CD4-positive, alpha-beta T cell (primary cell): ENCODE results near the gene ADGRG1. TPM values are rescaled to one million over a fixed set of nuclear protein-coding genes. Genes with fewer than 3 reads are reported as not detected.
A peak's percentile ranks its signal among the peaks of the same experiment; 100 is the strongest.

Experiments used
- ATAC-seq: fragments of 200-7000 bp; cut with Tn5 transposase; one replicate; pipeline ENCODE4 v1.10.0; 2022; ENCODE audit warnings: mild to moderate bottlenecking; ENCODE audit not compliant: poor library complexity
- CTCF ChIA-PET: fragments of 350-600 bp; sonication (Branson Sonifier 250); formaldehyde crosslinking; loops from one replicate; lab custom pipeline; 2021; ENCODE audit warnings: antibody characterized with exemption, inconsistent platforms; lab: Charles Lee
- POLR2A ChIA-PET: fragments of 350-600 bp; sonication (Branson Sonifier 250); formaldehyde crosslinking; loops from one replicate; lab custom pipeline; 2021; ENCODE audit warnings: antibody characterized with exemption, inconsistent platforms; lab: Charles Lee
- DNase-seq, 14 experiments: peaks; one replicate each; pipeline ENCODE4 v3.0.0-alpha.2; 2013 to 2020; ENCODE audit warnings: mixed read lengths in 2 of 14
- H3K27ac ChIP-seq, 2 donors: one replicate each; pipeline versions ENCODE4 v1.5.1 to v1.7.0; 2013; ENCODE audit warnings: low read length in 2 of 2, low read depth in 1 of 2, mild to moderate bottlenecking in 1 of 2
- H3K27me3 ChIP-seq, 2 experiments: 1 replicate in 1 of 2; 2 replicates in 1 of 2; pipeline versions ENCODE4 v1.6.1 to v1.7.0; 2013; ENCODE audit warnings: low read length in 2 of 2, control low read depth in 1 of 2, mild to moderate bottlenecking in 1 of 2, moderate library complexity in 1 of 2; ENCODE audit not compliant: insufficient read depth in 2 of 2, control insufficient read depth in 1 of 2
- H3K36me3 ChIP-seq: one replicate; pipeline ENCODE4 v1.6.1; 2013; ENCODE audit warnings: low read length, control low read depth; ENCODE audit not compliant: insufficient read depth
- H3K4me1 ChIP-seq: one replicate; pipeline ENCODE4 v1.6.1; 2013; ENCODE audit warnings: low read length, control low read depth; ENCODE audit not compliant: insufficient read depth
- H3K4me3 ChIP-seq: one replicate; pipeline ENCODE4 v1.5.1; 2013; ENCODE audit warnings: mild to moderate bottlenecking, low read length, moderate library complexity
- H3K9me3 ChIP-seq, 2 experiments: 1 replicate in 1 of 2; 2 replicates in 1 of 2; pipeline versions ENCODE4 v1.6.1 to v1.7.0; 2013; ENCODE audit warnings: low read length in 2 of 2, mild to moderate bottlenecking in 2 of 2, control low read depth in 1 of 2, moderate library complexity in 1 of 2; ENCODE audit not compliant: control insufficient read depth in 1 of 2, insufficient read depth in 1 of 2
- H3K27ac Mint-ChIP-seq: one replicate; pipeline ENCODE4 v1.8.0; 2020; ENCODE audit warnings: mixed read lengths
- H3K27me3 Mint-ChIP-seq: one replicate; pipeline ENCODE4 v1.8.0; 2021; ENCODE audit warnings: mixed read lengths
- H3K36me3 Mint-ChIP-seq: one replicate; pipeline ENCODE4 v1.8.0; 2021; ENCODE audit warnings: low read depth, mixed read lengths
- H3K4me1 Mint-ChIP-seq: one replicate; pipeline ENCODE4 v1.8.0; 2021; ENCODE audit warnings: low read depth, mixed read lengths
- H3K4me3 Mint-ChIP-seq: one replicate; pipeline ENCODE4 v1.8.0; 2020; ENCODE audit warnings: mild to moderate bottlenecking, mixed read lengths
- H3K9me3 Mint-ChIP-seq: one replicate; pipeline ENCODE4 v1.8.0; 2020; ENCODE audit warnings: mixed read lengths
- intact Hi-C, 2 experiments: fragments of 100-400 bp; cut with DNase I in 1 of 2; cut with micrococcal nuclease in 1 of 2; formaldehyde crosslinking; loops; one replicate each; pipeline versions ENCODE4 v1.15.1 to v1.9.0; 2023 to 2025; cut with DNase I, micrococcal nuclease
- total RNA-seq, 174 experiments: library from RNA in 2 of 174; stranded (reverse) in 2 of 174; gene quantifications; one replicate each; pipeline ENCODE4 v1.2.3 and lab custom pipeline; 2021 to 2026
- TF ChIP-seq, protein P1 (sequence below): fragments of 200-600 bp; IDR thresholded peaks from one replicate; pipeline ENCODE4 v1.8.0; 2022; ENCODE audit warnings: antibody characterized with exemption, mild to moderate bottlenecking

ADGRG1 gene
- total RNA-seq, 2 experiments from 2014 or later: 1.8 to 2.3 TPM

DNA sequence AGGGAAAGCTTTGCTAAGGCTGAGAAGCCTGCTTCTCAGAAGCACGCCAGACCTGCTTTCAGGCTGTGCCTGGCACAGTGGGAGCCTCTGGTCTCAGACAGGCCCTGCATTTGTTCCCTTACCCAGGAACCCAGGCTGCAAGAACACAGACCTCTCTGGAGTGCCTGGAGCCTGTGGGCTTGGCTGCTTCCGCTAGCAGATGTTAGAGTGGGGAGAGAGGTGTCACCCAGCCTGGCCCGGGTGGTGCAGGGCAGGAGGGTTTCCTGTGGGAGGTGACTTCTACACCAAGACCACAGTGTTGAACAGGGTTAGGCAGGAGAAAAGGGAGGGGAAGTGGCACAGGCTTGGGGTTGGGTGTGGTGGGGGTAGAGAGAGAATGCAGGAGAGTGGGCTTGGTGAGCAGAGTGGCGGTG lies 35.8 kb upstream of the ADGRG1 start:
- ATAC-seq (peak; percentile 95), DNase-seq (peak; percentile 35 to 94 (median 64))
- peaks cover 42% of the 10 kb centered on the region for H3K4me1 Mint-ChIP-seq
- ChIA-PET POLR2A (interaction anchor here (0.9 to 2.8 kb wide), 3 partner anchors 9 to 143 kb away, joined by 3 to 15 read pairs (median 4); partner anchors contain the start of gene KATNB1), CTCF (interaction anchor here (0.9 to 1.6 kb wide), 2 partner anchors 17 to 56 kb away, joined by 3 to 5 read pairs; no protein-coding TSS in a partner anchor)
- TF ChIP-seq, protein P1, sequence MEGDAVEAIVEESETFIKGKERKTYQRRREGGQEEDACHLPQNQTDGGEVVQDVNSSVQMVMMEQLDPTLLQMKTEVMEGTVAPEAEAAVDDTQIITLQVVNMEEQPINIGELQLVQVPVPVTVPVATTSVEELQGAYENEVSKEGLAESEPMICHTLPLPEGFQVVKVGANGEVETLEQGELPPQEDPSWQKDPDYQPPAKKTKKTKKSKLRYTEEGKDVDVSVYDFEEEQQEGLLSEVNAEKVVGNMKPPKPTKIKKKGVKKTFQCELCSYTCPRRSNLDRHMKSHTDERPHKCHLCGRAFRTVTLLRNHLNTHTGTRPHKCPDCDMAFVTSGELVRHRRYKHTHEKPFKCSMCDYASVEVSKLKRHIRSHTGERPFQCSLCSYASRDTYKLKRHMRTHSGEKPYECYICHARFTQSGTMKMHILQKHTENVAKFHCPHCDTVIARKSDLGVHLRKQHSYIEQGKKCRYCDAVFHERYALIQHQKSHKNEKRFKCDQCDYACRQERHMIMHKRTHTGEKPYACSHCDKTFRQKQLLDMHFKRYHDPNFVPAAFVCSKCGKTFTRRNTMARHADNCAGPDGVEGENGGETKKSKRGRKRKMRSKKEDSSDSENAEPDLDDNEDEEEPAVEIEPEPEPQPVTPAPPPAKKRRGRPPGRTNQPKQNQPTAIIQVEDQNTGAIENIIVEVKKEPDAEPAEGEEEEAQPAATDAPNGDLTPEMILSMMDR: no peak
- peak overlapping the region in 1 of 2 donors; percentile 52 for H3K27ac ChIP-seq
- H3K36me3 ChIP-seq: no peaks in the 10 kb centered on the region
- H3K27me3 Mint-ChIP-seq: no peaks in the 10 kb centered on the region
- H3K9me3 Mint-ChIP-seq: peaks cover 5% of the 10 kb centered on the region
- H3K27me3 ChIP-seq: no peaks in the 10 kb centered on the region
- H3K27ac Mint-ChIP-seq: peak overlapping the region; percentile 70
- H3K36me3 Mint-ChIP-seq: peaks cover 4% of the 10 kb centered on the region
- peaks cover 4 to 7% of the 10 kb centered on the region in 2 experiments for H3K9me3 ChIP-seq
- H3K4me3 Mint-ChIP-seq: peak overlapping the region; percentile 64
- peak overlapping the region; percentile 7 for H3K4me3 ChIP-seq
- peaks cover 32% of the 10 kb centered on the region for H3K4me1 ChIP-seq
- intact Hi-C loops: loop anchor here (1.0 to 5.0 kb wide), 3 partner anchors 9 to 142 kb away; partner anchors contain the start of gene KATNB1 (in 1 of the 2)

DNA sequence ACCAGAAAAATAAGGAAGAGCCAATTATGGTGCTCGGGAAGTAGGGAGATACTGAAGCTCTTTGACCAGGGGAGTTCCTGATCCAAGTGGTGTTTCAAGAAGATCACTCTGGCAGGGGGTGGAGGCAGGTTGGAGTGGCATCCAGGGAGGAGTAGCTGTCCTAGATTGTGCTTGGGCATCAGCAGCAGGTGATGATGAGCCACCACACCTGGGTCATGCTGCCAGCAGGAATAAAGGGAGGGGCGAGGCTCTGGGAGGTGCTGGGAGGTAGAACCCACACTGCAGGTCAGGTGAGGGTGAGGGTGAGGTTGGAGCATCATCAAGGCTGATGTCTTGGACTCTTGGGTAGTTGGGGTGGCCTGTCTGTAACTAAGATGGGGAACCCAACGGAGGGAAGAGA lies 35.4 kb upstream of the ADGRG1 start:
- Mint-ChIP-seq H3K9me3 (peaks cover 5% of the 10 kb centered on the region), H3K27me3 (no peaks in the 10 kb centered on the region), H3K36me3 (peaks cover 4% of the 10 kb centered on the region), H3K27ac (peak overlapping the region; percentile 70), H3K4me1 (peaks cover 42% of the 10 kb centered on the region), H3K4me3 (peak overlapping the region; percentile 64)
- Histone ChIP-seq H3K27me3 (no peaks in the 10 kb centered on the region), H3K9me3 (peaks cover 4 to 7% of the 10 kb centered on the region in 2 experiments), H3K27ac (peak overlapping the region in 1 of 2 donors; percentile 46), H3K4me3 (peak overlapping the region; percentile 7), H3K36me3 (no peaks in the 10 kb centered on the region), H3K4me1 (peaks cover 32% of the 10 kb centered on the region)
- peak; percentile 6 for ATAC-seq
- intact Hi-C loops: loop anchor here (2.0 to 5.0 kb wide), 2 partner anchors 139 to 142 kb away; partner anchors contain the start of gene KATNB1 (in 1 of the 2)
- DNase-seq: peak in 1 of 14 experiments; percentile 16
- ChIA-PET POLR2A (interaction anchor here (0.9 to 2.8 kb wide), 3 partner anchors 9 to 142 kb away, joined by 3 to 15 read pairs (median 4); partner anchors contain the start of gene KATNB1), CTCF (interaction anchor here (0.9 to 1.6 kb wide), 2 partner anchors 16 to 56 kb away, joined by 3 to 5 read pairs; no protein-coding TSS in a partner anchor)
- TF ChIP-seq, protein P1: no peak

DNA sequence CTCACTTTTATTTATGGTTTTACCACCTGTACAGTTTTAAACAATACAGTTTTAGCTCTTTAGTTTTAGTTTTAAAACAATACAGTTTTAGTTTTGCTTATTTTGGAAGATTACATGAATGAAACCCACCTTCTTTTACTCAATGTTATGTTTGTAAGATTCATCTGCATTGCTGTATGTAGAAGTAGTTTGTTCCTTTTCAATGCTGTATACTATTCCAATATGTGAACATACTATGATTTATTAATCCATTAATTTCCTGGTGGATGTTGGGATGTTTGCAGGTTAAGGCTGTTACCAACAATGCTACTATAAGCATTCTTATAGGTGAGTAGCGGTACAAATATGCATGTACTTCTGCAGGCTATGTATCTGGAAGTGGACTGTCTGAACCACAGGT lies 34.4 kb upstream of the ADGRG1 start:
- DNase-seq: no peak
- Mint-ChIP-seq H3K36me3 (peaks cover 8% of the 10 kb centered on the region), H3K4me3 (no peak overlapping the region), H3K27me3 (no peaks in the 10 kb centered on the region), H3K27ac (peak overlapping the region; percentile 70), H3K4me1 (peaks cover 42% of the 10 kb centered on the region), H3K9me3 (peaks cover 5% of the 10 kb centered on the region)
- CTCF ChIA-PET: interaction anchor here (0.5 to 0.6 kb wide), 2 partner anchors 176 to 269 kb away, joined by 3 to 4 read pairs; no protein-coding TSS in a partner anchor
- ATAC-seq: no peak
- Histone ChIP-seq H3K36me3 (no peaks in the 10 kb centered on the region), H3K27me3 (no peaks in the 10 kb centered on the region), H3K27ac (no peak overlapping the region), H3K4me1 (peaks cover 32% of the 10 kb centered on the region), H3K4me3 (no peak overlapping the region), H3K9me3 (peaks cover 4 to 7% of the 10 kb centered on the region in 2 experiments)
- POLR2A ChIA-PET: interaction anchor here (2.8 kb wide), 1 partner anchor 8 kb away, joined by 15 read pairs; no protein-coding TSS in a partner anchor
- TF ChIP-seq, protein P1: no peak
- intact Hi-C loops: loop anchor here (2.0 to 5.0 kb wide), 2 partner anchors 138 to 141 kb away; partner anchors contain the start of gene KATNB1 (in 1 of the 2)
